ENCODE data around the gene DEPDC5.

DEPDC5 gene

GRCh38 chr22:31906086-31906485 lies 152.3 kb downstream of the DEPDC5 start:
- POLR2A ChIA-PET = no interaction called here

GRCh38 chr22:31906569-31906968 lies 152.8 kb downstream of the DEPDC5 start:
- CTCF ChIA-PET = no interaction called here
- no peak for DNase-seq (ENCODE audit: low read depth, low spot score)
- POLR2A ChIA-PET = no interaction called here
- no peak overlapping the region for H3K4me3 ChIP-seq (ENCODE audit: low read depth, low read length)
- no peak for TF ChIP-seq CTCF (IDR thresholded peaks at IDR 0.05; ENCODE audit: insufficient read depth, low read length, missing control alignments)

More at GRCh38 chr22:31906086-31906485, 152.3 kb downstream of the DEPDC5 start:
- DNase-seq (ENCODE audit: low read depth, low spot score) = no peak
- TF ChIP-seq CTCF (IDR thresholded peaks at IDR 0.05; ENCODE audit: insufficient read depth, low read length, missing control alignments) = no peak
- H3K4me3 ChIP-seq (ENCODE audit: low read depth, low read length) = no peak overlapping the region
- CTCF ChIA-PET = no interaction called here

GRCh38 chr22:31909977-31910376 lies 156.2 kb downstream of the DEPDC5 start:
- no peak overlapping the region for H3K4me3 ChIP-seq (ENCODE audit: low read depth, low read length)
- no peak for DNase-seq (ENCODE audit: low read depth, low spot score)
- CTCF ChIA-PET = no interaction called here
- POLR2A ChIA-PET = no interaction called here
- TF ChIP-seq CTCF (IDR thresholded peaks at IDR 0.05; ENCODE audit: insufficient read depth, low read length, missing control alignments) = no peak

- ChIA-PET POLR2A (no interaction called here), CTCF (no interaction called here)
- DNase-seq (ENCODE audit: low read depth, low spot score) = no peak
- no peak overlapping the region for H3K4me3 ChIP-seq (ENCODE audit: low read depth, low read length)
- no peak for TF ChIP-seq CTCF (IDR thresholded peaks at IDR 0.05; ENCODE audit: insufficient read depth, low read length, missing control alignments)
Observed at GRCh38 chr22:31911565-31912406, 158.0 kb downstream of the DEPDC5 start.

- ChIA-PET CTCF (no interaction called here), POLR2A (no interaction called here)
- DNase-seq (ENCODE audit: low read depth, low spot score) = no peak
- no peak overlapping the region for H3K4me3 ChIP-seq (ENCODE audit: low read depth, low read length)
- TF ChIP-seq CTCF (IDR thresholded peaks at IDR 0.05; ENCODE audit: insufficient read depth, low read length, missing control alignments) = no peak
Observed at GRCh38 chr22:31912407-31912743, 158.6 kb downstream of the DEPDC5 start.

- H3K4me3 ChIP-seq (ENCODE audit: low read depth, low read length) = no peak overlapping the region
- no peak for TF ChIP-seq CTCF (IDR thresholded peaks at IDR 0.05; ENCODE audit: insufficient read depth, low read length, missing control alignments)
- POLR2A ChIA-PET = interaction anchor here (0.6 kb wide), 1 partner anchor 12 kb away, joined by 5 read pairs; no protein-coding TSS in a partner anchor
- CTCF ChIA-PET = interaction anchor here (0.6 kb wide), 1 partner anchor 30 kb away, joined by 3 read pairs; no protein-coding TSS in a partner anchor
- no peak for DNase-seq (ENCODE audit: low read depth, low spot score)
Observed at GRCh38 chr22:31915586-31915985, 161.8 kb downstream of the DEPDC5 start.
